HG03565 (cell line): ENCODE results near the gene COBL.

ENCODE experiments used
- ATAC-seq: cut with Tn5 transposase; IDR thresholded peaks from one replicate; pipeline ENCODE4 v1.9.1; 2021; ENCODE audit warnings: mild to moderate bottlenecking, moderate library complexity; ENCODE audit not compliant: unreplicated experiment

Gene COBL

DNA sequence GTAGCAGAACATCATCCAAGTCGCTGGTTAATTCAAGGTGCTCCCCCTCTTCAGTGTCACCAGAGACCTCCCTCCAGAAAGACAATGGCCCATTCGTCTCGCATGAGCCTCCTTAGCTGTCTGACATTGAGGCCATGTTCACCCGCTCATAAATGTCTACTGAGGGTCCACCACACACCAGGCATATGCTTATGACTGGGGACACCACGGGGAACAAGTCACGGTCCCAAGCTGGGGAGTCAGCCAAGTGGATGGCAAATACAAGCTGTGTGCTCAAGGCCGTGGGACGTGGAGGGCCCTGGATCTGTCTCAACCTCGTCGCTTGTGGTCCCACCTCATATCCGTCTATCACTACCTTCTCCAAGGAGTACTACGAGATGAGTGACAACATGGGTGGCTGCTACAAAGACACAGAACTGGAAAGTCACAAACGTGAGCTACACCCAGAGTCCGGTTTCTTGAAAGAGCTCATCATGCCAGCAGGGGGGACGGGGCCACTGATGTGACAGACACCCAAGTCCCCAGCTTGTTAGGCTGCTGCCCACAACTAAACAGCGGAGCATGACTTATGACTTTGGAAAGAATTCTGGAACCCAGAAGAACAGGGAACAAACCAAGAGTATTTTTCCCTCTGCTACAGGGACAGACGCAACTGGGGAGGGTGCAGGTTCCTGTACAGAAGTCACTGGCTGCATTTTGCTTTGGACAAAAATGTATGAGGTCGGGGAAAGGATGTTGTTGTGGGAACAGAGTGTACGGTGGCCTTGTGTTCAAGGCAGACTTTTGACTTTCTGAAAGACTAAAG lies 189.6 kb downstream of the COBL start:
- no peak for ATAC-seq

DNA sequence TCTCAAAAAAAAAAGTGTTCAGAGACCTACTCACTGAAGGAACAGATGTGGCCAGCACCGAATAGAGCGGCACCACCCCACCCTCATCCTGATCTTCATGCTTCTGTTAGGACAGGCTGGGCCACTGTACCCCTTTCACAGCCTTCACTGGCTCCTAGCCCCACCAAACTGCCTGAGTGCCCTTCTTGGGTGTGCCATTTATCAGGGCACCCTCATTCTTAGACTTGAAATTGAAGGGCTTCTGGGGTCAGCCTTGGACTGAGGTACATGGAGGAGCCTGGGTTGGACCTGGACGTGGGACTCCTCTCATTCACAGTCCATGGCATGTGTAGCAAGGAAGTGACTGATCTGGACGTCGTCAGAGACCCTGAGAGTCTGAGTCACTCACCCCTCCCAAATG lies 190.3 kb downstream of the COBL start:
- ATAC-seq: no peak

DNA sequence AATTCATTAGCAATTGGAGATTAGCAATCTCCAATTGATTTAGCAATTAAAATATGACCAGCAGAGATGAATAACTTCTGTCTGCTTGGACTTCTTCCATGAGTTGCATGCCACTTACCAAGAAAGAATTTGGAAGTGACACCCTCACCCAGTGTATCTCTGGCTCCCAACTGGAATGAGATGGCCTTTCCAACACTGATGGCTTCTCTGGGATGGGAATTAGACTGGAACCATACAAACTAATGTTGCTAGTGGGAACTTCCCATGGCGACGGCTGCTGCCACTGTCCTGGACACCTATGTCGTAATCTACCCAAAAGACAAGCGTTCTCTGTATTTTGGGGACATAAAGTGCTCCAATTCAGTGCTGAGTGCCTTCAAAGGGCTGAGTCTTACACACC lies 192.3 kb downstream of the COBL start:
- ATAC-seq: no peak

DNA sequence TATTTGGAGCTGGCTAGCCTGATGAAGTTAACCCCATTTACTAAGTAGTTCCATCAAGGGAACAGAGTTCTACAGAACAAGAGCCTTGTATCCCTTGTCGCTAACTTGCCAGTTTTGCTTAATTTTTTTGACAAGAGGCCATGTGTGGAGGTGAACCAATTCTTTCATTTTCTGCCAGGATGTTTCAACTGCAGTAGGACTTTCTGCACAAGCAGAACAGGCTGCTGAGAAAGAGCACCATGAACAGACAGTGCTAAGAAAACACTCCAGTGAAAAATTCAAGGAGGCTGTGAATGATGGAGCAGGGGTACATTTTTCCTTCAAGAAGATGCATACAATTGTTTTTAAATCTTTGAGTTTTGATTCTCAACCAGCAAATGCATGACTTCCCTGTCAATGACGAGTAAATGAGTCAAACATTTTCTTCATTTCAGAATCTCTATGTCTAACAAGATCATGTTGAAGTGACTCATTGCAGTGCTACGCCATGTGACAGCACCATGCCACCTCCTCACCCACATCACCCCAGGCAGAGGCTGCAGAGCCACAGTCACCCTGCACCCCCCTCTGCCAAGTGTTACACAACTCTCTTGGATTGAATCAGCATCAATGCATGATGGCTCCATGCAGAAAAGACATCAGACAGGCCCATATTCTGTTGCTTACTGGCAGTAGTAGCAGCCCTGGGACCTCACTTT lies 193.1 kb downstream of the COBL start:
- ATAC-seq: no peak

- ATAC-seq: no peak
Observed at GRCh38 chr7:51121931-51122425, 194.6 kb downstream of the COBL start.

- no peak for ATAC-seq
Observed at GRCh38 chr7:51121036-51121790, 195.4 kb downstream of the COBL start.

DNA sequence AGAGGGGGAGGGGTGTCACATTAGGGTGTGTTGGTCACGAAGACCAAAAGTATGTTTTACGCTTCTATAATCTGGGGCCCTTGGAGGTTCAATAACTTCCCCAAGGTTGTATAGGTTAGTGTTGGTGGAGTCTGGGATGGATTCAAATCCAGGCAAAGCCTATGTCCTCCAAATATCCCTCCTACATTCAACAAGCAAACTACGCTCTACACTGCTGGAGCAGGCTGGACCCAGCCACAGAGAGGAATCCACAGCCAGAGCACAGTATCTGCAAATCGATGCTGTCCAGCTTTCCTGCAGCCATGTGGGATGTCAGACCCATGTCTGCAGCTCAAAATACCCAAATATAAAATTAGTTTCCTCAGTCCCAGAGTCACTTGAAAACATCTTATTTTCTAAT lies 198.0 kb downstream of the COBL start:
- ATAC-seq: no peak

GRCh38 chr7:51114501-51114900 lies 202.1 kb downstream of the COBL start:
- ATAC-seq: no peak

DNA sequence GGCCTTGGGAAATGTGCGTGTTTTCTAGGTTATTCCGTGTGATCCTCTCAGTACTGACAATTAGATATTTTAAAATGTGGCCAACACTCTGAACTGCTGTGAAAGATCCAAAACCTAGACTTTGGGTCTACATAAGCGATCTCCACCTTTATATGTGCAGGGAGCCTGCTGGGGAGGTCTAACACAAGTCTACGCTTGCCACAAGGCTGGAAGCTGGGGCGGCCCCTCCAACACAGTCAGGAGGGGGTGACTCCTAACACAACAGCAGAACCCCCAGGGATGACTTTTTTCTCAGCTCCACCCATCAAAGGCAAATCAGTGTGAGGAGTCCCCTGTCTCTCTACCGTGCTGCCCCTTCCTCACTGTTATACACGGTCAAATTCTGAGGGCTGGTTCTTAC lies 202.6 kb downstream of the COBL start:
- no peak for ATAC-seq

DNA sequence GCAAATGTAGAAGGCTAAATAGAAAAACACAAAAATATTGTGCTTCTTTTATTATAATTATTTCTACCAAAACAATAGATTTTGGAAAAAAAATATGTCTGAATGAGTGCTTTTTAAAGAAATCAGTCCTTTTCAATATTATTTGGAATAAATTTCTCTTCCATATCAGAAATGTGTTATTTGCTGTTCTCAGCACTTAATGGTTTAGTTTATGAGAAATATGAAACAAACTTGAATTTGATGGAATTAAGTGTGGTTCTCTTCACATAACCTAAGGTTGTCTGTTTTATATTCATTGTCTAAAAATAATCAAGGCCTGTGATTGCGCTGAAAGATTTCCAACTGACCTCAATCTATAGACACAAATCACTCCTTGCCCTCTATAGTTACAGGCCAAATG lies 203.0 kb downstream of the COBL start:
- no peak for ATAC-seq

GRCh38 chr7:51111241-51111940 lies 205.2 kb downstream of the COBL start:
- no peak for ATAC-seq

DNA sequence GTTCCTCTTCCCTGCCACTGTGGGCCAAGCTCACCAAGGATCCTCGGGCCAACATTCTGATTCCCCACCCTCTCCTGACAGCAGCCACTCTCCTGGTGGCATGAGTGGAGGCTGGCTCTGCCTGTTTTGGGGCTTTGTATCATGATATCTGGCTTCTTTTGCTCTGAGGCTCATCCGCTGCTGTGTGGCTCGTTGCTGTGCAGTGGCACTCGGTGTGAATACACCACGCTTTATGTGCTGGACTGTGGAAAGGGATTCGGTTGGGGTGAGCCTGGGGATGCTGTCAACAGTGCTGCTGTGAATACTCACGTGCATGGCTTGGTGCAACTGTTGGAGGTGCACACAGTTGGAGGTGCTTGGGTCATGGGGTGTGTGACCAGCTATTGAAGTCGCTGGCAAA lies 208.5 kb downstream of the COBL start:
- no peak for ATAC-seq

DNA sequence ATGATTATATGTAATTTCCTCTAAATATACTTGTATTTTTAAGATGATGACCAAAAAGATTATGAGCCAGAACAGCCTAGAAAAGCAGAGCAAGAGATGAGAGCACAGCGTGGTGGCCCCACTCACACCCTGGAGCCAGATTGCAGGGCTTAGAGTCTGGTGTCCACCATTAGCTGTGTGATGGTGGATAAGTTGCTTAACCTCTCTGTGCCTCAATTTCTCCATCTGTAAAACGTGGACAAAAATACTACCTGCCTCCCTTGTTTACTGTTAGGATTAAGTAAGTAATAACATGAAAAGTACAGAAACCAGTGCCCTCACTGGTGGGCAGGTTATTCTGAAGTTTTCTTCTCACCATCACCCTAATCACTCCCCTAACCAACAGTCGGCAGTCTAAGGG lies 212.3 kb downstream of the COBL start:
- ATAC-seq: no peak

GRCh38 chr7:51103718-51104117 lies 212.9 kb downstream of the COBL start:
- ATAC-seq: no peak

- no peak for ATAC-seq
Observed at GRCh38 chr7:51102828-51103227, 213.8 kb downstream of the COBL start.

DNA sequence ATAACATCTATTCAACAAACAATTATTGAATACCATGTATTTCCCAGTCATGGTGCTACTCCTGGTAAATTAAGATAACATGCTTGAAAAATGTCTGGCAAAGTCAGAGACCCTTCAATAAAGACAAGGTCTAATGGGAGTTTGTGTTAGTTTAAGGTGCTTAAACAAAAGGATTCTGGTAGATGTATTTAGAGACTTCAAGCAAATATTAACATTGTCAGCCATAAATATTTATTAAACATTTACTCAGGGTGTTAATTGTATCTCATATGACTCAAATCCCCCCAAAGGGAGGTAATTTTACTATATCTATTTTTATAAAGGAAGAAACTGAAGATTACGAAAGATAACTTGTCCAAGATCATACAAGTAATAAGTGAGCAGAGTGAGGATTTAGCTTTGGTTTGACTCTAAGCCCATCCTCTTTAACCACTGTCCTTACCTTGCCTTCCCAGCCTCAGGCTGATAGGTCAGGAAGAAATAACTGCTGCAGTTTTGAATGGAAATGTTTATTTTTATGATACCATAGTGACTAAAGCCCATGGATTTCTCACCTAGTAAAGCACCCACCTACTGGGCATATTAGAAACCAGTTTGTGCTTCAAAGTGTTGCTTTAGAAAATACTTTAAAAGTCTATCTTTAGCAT lies 215.4 kb downstream of the COBL start:
- no peak for ATAC-seq

- ATAC-seq: no peak
Observed at GRCh38 chr7:51090411-51090810, 226.2 kb downstream of the COBL start.

DNA sequence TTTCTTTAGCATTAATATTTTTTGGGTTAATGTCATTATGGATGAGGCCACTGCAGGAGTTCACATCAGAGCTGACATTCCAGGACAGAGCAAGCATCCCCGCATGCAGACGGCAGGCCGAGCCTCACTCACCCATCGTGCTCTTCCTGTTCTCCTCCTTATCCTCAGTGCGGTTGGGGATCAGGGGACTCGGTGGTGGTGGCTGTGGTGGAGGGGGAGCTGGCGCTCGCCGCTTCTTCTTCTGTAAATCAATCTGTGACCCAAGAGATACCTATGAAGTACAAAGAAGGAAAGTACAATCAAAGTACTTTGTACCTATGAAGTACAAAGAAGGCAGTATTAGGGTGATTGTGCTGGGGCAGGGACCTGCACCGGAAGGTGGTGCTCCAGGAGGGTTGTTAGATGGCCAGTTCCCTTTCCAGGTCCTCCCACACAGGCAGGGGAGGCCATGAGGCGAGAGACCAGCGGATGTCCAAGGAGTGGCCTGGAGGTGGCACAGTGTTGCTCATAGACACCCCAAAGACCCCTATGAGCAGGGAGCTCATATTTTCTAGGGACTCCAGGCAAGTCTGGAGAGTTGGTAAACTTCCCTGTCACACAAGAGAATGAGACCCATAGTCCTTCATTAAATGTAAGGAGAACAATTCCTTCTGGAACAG lies 231.4 kb downstream of the COBL start:
- no peak for ATAC-seq

GRCh38 chr7:51084121-51084520 lies 232.5 kb downstream of the COBL start:
- ATAC-seq: no peak

DNA sequence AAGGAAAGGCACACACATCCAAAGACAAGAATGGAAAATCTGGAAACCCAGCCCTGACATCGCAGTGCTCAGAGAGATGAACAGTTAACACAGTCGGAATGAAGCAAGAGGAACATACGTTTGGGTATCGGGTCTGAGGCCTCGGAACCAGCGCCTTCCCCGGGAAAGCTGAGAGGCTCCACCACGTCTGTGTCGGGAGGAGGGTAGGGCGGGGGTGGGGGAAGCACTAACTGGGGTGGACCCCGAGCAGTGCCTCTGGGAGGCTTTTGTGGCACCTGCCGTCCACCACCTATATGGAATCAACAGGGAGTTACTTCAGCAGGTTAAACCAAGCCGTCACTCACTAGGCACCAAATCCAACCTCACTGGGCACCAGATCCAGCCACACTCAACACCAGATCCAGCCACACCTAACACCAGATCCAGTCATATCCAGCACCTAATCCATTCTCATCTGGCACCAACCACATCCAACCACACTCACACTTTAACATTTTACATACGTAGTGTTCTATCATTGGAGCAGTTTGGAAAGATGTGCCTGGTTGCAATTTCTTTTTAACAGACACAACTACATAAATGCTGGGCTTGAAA lies 233.6 kb downstream of the COBL start:
- no peak for ATAC-seq
